SK-N-MC (cell line): ENCODE measurements around the gene RNF130.

Source experiments
- EZH2 ChIP-seq: fragments of 200-600 bp; sonication (generic); IDR thresholded peaks from one replicate; pipeline ENCODE4 v1.6.1; 2017; ENCODE audit warnings: antibody characterized with exemption
- FOXP2 ChIP-seq: optimal IDR thresholded peaks from 2 replicates; pipeline ENCODE3; 2011; ENCODE audit warnings: mild to moderate bottlenecking, moderate library complexity; ENCODE audit not compliant: insufficient read depth; ENCODE audit errors: extremely low read length, control extremely low read depth
- POLR2AphosphoS5 ChIP-seq: IDR thresholded peaks from 2 replicates; pipeline ENCODE4 v1.6.1; 2012; ENCODE audit warnings: mild to moderate bottlenecking, low read depth, low read length, borderline replicate concordance

- TF ChIP-seq POLR2AphosphoS5 = no peak
- TF ChIP-seq EZH2 = no peak
- TF ChIP-seq FOXP2 = no peak
These were observed 9.1 kb upstream of the RNF130 start for GRCh38 chr5:180080486-180081280.
